HG02840 (cell line): Measurements from ENCODE around the gene ZNF888.
"Not testable (repeated sequence)": the region's sequence is repeated elsewhere in the genome, so short reads cannot be mapped to it uniquely, and the experiment has no call there.

Experiments used
- ATAC-seq: cut with Tn5 transposase; IDR thresholded peaks from one replicate; pipeline ENCODE4 v1.9.1; 2021; ENCODE audit warnings: mild to moderate bottlenecking, moderate library complexity, moderate number of reproducible peaks; ENCODE audit not compliant: unreplicated experiment, low FRiP score

The ZNF888 gene

DNA sequence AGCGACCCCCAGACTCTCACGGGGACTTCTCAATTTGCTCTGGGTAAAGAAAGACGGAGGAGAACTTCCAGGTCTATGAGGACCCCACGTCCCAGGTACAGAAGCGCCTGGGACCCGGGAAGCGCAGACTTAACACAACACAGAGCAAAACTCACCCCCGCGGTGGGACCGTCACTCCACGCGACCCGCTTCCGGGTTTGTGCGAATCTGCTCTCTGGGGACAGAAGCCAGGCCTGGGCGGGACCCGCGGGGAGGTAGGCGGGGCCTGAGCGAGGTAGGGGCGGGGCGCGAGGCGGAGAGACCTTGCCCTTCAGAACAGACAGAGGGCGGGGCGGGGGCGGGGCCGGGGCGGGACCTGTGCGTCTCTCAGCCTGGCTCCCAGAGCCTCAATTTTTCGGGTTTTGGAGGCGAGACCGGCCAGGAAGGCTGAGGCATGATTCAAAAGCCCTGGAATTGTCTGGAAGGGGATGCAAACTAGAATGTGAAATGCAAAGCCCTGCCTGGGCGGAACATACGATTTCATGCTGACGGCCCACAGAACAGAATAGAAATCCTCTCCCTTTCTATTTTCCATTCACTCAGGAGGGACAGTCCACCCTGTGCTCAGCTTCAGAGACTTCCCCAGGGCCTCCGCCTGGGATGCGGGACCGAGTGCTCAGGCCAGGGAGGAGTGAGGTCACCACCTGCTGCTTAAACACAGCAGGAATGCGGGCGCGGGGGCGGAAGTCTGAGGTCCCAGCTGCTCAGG, 19.3 kb upstream of the ZNF888 start:
- peak; percentile 98 for ATAC-seq

DNA sequence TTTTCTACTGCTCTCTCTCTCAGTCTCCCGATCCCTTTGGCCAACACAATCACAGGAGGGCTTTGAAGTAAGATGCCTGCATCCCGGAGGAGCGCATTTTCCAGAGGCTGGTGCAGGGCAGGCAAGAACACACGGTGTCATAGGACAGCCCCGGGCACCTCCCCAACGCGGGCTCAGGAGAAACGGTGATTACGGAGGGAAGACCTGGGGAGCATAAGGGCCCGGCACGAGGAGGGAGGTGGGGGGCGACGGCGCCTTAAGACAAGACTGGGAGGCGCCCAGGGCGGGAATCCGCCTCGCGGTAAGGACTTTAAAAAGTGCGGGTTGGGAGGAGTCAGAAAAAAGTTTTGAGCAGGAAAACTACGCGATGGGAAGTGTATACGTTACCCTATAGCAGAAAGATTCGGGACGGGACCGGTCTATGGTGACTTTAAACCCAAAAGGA, 18.7 kb upstream of the ZNF888 start:
- ATAC-seq, result no peak

DNA sequence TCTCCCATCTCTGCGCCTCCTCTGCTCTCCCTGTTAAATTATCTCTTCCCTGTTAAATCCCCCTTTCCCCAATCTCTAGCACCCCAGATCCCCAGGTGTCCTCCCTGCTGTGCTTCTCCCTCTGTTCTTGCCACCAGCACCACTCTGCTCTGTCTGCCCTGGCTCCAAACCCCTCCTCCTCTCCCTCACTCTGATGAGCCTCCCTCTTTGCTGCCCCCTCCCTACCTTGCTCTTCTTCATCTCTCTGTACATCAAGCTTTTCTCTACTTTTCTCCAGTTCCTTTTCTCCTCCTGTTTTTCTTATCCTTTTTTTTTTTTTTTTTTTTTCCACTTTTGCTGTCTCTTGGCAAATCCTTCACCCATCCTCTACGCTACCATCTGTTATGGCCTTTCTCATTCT, 18.3 kb upstream of the ZNF888 start:
- not testable (repeated sequence) for ATAC-seq

DNA sequence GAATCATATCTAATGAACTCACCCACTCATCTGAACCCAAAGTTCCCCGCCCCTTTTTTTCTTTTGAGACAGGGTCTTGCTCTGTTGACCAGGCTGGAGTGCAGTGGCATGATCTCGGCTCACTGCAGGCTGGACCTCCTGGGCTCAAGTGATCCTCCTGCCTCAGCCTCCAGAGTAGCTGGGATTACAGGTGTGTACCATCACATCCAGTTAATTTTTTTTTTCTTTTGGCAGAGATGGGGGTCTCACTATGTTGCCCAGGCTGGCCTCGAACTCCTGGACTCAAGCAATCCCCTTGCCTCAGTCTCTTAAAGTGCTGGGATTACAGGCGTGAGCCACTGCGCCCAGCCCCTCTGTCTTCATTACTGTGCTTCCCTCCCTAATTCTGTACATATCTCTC, 17.7 kb upstream of the ZNF888 start:
- ATAC-seq, result not testable (repeated sequence)

DNA sequence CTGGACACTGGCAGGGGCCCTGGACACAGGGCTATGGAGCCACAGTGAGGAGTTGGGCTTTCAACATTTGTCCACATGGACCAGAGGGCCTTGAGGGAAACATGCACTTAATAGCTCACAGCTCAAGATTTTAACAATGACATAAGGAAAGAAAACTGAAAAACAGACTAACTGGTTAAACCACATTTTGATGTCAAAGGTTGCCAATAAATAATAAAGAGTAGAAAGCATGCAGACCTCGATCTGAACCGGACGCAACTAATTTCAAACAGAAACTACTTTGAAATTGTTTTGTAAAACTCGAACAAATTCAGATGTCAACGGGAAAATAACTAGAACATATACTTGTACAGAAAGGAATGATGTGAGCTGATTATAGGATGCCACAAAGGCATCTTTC, 15.5 kb upstream of the ZNF888 start:
- ATAC-seq, result no peak

DNA sequence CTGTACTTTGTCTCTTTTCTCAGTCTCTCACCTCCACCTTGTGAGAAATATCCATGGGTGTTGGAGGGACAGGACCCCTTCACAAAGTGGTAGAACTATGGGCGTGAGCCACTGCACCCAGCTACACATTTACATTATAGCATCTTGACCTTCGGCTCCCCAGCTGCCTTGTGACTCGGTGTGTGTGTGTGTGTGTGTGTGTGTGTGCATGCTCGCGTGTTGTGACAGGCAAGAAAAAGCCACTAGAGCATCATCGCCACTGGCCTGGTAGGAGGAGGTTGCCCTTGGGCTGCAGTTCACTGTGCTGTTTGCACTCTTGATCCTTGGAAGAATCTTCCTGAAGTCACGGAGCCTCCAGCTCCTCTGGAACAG, 13.7 kb upstream of the ZNF888 start:
- no peak for ATAC-seq

DNA sequence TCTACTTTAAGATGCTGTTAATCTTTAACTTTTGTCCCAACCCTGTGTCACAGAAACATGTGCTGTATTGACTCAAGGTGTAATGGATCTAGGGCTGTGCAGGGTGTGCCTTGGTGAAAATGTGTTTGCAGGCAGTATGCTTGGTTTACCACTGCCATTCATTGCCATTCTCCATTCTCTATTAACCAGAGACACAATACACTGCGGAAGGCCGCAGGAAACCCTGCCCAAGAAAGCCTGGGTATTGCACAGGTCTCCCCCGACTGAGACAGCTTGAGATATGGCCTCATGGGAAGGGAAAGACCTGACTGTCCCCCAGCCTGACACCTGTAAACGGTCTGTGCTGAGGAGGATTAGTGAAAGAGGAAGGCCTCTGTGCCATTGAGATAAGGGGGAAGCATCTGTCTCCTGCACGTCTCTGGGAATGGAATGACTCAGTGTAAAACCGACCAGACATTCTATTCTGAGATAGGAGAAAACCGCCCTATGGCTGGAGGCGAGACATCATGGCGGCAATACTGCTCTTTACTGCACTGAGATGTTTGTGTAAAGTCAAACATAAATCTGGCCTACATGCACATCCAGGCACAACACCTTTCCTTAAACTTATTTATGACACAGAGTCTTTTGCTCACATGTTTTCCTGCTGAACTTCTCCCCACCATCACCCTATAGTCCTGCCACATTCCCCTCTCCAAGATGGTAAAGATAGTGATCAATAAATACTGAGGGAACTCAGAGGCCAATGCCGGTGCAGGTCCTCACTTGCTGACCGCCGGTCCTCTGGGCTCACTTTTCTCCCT, 13.1 kb upstream of the ZNF888 start:
- no peak for ATAC-seq

DNA sequence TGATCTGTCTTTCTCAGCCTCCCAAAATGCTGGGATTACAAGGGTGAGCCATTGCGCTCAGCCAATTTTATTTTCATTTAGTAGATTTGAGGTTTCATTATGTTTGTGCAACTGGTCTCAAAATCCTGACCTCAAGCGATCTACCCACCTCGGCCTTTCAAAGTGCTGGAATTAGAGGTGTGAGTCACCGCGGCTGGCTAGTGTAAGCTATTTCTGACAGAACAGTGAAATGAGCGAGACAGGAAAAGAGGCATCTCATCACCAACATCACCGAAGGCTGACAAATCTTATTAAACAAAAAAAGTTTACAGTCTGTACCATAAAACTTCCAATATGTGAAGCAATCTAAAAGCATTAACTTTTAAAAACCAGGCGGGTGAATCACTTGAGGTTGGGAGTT, 12.2 kb upstream of the ZNF888 start:
- ATAC-seq, result no peak

DNA sequence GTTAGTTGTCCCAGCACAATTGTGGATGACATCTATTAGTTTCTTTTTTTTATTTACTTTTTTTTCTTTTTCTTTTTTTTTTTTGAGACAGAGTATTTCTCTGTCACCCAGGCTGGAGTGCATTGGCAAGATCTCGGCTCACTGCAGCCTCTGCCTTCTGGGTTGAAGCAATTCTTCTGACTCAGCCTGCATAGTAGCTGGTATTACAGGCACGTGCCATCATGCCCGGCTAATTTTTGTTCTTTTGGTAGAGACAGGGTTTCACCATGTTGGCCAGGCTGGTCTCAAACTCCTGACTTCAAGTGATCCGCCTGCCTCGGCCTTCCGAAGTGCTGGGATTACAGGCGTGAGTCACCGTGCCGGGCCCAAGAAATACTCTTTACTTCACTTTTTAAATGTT, 1.4 kb upstream of the ZNF888 start:
- ATAC-seq, result not testable (repeated sequence)

DNA sequence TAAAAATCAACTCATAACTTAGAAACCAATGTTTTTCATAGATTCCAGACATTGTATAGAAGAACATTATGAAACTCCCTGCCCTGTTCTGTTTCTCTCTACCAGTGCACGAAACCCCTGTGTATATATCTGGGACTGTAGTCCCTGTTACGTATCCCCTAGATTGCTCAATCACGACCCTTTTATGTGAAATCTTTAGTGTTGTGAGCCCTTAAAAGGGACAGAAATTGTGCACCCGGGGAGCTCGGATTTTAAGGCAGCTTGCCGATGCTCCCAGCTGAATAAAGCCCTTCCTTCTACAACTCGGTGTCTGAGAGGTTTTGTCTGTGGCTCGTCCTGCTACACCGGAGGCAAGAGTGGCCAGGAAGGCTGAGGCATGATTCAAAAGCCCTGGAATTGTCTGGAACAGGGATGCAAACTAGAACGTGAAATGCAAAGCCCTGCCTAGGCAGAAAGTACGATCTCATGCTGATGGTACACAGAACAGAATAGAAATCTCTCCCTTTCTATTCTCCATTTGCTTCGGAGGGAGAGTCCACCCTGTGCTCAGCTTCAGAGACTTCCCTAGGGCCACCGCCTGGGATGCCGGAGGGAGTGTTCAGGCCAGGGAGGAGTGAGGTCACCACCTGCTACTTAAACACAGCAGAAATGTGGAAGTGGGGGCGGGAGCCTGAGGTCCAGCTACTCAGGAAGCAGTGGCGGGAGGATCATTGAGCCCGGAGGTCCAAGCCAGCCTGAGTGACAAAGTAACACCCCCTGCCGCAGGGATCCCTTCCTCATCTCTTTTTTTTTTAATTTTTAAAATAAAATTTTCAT, 758 bp upstream of the ZNF888 start:
- no peak for ATAC-seq

DNA sequence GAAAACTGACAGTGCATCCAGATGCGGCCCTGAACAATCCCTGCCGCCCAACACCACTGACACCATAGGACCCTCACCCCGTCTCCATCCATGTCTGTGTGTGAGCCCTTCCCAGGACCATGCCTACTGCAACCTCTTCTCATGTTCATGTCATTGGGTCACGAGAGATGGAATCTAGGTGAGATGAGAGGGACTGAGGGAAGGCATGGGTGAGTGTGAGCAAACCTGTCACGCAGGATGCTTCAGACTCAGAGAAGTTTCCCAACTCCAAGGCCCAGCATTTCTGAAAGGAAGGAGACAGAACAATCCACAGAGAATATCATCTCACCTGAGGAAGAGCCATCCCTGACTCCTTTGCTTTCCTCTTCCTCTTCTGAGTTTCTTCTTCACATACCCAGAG, 5.7 kb downstream of the ZNF888 start:
- ATAC-seq, result no peak

DNA sequence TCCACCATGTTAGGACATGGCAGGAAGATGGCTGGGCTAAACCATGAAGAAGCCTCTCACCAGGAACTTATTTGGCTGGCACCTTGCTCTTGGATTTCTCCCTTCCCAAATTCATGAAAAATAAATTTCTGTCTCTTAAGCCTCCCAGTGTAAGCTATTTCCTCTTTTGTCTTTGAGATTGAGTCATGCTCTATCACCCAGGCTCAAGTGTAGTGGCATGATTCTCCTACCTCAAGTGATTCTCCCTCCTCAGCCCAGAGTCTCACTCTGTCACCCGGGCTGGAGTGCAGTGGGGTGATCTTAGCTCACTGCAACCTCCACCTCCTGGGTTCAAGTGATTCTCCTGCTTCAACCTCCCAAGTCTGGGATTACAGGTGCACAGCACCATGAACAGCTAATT, 12.6 kb downstream of the ZNF888 start:
- ATAC-seq, result no peak

DNA sequence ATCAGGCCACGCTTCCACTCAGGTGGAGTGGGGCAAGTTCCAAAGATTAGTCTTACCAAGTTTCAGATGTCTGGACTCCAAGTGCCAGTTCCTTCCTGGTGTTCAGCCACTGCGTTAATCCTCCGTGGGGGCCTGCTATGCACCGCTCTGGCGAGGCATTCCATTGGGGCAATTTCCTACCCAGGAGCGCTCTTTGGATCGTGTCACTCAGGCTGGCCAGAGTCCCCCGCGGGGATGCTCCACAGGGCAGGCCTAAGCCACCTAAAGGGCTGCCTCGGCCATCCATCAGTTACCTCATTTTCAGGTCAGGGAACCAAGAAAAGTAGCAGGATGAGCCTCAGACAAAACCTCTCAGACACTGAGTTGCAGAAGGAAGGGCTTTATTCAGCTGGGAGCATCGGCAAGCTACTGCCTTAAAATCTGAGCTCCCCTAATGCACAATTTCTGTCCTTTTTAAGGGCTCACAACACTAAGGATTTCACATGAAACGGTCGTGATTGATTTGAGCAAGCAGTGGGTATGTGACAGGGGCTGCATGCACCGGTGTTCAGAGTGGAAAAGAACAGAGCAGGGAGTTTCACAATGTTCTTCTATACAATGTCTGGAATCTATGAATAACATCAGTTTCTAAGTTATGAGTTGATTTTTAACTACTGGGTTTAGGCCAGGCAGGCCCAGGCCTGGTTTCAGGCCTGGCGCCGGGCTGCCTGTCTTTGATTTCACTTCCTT, 19.0 kb downstream of the ZNF888 start:
- not testable (repeated sequence) for ATAC-seq

DNA sequence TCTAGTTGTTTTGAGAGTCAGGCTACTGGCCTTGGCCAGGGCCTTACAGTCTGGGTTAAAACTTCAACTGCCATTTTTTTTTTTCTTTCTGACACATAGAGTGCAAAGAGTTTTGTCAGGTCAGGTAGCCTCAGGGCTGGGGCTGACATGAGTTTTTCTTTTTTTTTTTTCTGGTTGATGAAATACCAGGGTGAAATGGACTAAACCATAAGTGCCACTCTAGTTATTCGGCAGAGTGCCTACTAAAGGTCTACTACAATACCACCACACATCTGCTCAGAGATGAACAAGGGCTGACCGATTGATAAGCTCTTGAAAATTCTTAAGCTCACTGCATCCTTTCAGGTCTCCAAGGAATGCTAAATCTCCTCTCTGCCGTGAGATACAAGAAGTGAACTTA, 21.4 kb downstream of the ZNF888 start:
- ATAC-seq, result no peak

DNA sequence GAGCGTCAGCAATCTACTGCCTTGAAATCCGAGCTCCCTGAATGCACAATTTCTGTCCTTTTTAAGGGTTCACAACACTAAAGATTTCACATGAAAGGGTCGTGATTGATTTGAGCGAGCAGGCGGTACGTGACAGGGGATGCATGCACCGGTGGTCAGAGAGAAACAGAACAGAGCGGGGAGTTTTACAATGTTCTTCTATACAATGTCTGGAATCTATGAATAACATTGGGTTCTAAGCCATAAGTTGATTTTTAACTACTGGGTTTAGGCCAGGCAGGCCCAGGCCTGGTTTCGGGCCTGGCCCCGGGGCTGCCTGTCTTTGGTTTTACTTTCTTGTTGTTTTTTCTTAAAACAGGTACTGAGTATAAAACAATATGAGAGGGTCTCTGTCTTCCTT, 24.6 kb downstream of the ZNF888 start:
- not testable (repeated sequence) for ATAC-seq

DNA sequence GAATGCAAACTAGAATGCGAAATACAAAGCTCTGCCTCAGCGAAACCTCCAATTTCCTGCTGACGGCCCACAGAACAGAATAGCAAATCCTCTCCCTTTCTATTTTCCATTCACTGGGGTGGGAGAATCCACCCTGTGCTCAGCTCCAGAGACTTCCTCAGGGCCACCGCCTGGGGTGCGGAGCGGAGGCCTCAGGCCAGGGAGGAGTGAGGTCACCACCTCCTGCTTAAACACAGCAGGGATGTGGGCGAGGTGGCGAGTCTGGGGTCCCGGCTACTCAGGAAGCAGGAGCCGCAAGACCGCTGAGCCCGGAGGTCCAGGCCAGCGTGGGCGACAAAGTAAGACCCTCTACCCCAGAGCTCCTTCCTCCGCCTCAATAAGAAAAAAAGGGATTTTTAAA, 25.1 kb downstream of the ZNF888 start:
- ATAC-seq, result no peak

DNA sequence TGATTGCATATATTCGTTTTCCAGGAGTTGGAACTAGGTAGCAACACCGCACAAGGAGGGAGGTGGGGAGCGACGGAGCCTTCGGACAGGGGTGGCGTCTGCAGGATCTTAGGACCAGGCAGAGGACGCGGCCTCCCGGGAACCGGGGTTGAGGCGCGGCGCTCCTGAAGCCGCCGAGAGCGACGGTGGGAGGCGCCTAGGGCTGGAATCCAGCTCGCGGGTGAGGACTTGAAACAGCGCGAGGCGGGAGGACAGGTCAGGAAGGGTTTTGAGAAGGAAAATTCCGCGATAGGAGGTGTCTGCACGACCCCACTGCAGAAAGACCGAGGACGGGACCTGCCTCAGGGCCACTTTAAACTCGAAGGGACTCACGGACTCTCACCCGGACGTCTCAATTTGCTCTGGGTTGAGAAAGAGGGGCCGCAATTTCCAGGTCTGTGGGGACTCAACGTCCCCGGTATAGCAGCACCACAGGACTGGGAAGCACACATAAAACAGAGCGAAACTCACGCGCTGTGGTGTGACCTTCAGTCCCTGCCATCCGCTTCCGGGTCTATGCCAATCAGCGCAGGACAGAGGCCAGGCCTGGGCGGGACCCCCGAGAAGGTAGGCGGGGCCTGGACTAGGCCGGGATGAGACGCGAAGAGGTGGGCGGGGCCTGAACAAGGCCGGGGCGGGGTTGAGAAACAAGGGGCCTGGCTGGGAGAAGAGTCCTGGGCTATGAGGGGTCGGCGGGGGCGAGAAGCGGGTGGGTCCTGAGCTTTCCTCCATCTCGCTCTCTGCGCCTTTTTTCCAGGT, 25.9 kb downstream of the ZNF888 start, which contains the start of gene ZNF320:
Gene ZNF320 (minus strand): TSS at position 498 of the 798 bp plus-strand sequence. CDS start 7,380 bp downstream, outside the sequence.
- peak; percentile 97 for ATAC-seq

DNA sequence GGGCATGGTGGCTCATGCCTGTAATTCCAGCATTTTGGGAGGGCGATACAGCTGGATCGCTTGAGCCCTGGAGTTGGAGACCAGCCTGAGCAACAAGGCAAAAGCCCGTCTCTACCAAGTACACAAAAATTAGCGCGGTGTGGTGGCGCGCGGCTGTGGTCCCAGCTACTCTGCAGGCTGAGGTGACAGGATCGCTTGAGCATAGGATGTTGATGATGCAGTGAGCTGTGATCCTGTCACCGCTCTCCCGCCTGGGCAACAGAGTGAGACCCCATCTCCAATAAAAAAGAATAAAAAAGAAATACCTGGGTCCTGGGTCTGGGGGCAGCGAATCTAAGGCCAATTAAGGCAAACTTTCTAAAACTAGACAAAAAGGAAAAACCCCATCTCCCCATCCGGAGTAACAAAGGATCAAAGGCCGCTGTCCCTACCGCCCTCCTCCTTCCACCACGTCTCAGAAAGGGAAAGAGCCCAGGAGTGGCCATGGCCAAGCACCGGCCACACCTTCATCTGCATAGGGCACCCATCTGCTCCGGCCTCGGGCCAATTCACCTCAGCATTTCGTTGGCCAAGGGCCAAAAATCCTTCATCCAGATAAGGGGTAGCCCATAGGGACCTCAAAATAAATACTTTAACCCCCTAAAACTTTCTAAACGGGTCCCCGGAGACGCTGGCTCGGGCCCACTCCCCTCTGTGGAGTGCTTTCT, 26.6 kb downstream of the ZNF888 start:
- no peak for ATAC-seq

DNA sequence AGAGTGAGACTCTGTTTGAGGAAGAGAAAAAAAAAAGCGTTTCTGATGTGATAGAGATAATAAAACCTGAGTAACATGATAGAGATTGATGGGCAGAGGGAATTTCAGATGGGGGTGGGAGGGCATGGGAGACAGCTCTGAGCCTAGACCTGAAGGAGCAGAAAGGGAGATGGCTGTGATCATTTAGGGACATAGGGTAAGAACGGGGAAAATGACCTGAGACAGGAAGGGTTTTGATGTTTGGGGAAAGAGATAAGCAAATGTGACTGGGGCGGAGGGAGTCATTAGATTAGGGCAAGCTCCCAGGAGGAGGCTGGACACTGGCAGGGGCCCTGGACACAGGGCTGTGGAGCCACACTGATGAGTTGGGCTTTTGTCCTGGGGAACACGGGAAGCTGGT, 31.9 kb downstream of the ZNF888 start:
- no peak for ATAC-seq
